DLD1 (cell line): ENCODE results near the gene GPR146.

ENCODE experiments used
- in situ Hi-C: cut with HindIII; loops from 2 replicates; pipeline ENCODE4 v1.10.0; 2017; ENCODE audit warnings: low sequenced_read_pairs

GPR146 gene

DNA sequence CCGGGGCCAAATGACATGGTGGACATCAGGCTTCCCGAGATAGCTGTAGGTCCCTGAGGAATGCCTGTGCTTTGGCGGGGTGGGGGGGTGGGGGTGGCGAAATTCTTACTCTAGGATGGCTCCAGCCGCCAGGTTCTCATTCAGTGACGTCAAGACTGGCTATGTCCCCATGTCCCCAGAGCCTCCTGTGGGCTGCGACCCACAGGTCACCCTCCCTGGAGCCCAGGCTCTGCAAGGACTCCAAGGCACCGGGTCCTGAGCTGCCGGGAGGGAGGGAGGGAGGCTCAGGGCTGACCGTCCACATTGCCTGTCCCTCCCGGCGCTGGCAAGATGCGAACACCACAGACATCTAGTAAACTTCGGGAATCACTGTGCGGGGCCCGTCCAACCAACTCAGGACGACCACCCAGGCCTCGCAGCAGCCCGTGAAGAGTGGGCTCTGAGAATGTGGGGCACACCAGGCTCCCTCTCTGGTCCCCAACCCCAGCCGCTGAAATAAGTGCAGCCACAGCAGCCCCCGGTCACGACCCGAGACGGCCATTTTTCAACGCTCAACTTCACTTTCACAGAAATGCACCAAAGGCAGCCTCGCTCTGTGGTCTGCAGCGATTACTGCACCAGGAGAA, 12.6 kb downstream of the GPR146 start:
- in situ Hi-C loops: no loop called here

DNA sequence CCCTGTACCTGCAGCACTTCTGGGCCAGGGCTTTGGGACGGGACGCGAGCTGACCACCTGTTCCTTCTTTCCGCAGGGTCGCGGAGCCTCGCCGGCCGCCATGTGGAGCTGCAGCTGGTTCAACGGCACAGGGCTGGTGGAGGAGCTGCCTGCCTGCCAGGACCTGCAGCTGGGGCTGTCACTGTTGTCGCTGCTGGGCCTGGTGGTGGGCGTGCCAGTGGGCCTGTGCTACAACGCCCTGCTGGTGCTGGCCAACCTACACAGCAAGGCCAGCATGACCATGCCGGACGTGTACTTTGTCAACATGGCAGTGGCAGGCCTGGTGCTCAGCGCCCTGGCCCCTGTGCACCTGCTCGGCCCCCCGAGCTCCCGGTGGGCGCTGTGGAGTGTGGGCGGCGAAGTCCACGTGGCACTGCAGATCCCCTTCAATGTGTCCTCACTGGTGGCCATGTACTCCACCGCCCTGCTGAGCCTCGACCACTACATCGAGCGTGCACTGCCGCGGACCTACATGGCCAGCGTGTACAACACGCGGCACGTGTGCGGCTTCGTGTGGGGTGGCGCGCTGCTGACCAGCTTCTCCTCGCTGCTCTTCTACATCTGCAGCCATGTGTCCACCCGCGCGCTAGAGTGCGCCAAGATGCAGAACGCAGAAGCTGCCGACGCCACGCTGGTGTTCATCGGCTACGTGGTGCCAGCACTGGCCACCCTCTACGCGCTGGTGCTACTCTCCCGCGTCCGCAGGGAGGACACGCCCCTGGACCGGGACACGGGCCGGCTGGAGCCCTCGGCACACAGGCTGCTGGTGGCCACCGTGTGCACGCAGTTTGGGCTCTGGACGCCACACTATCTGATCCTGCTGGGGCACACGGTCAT, 13.3 kb downstream of the GPR146 start:
- in situ Hi-C loops: no loop called here

DNA sequence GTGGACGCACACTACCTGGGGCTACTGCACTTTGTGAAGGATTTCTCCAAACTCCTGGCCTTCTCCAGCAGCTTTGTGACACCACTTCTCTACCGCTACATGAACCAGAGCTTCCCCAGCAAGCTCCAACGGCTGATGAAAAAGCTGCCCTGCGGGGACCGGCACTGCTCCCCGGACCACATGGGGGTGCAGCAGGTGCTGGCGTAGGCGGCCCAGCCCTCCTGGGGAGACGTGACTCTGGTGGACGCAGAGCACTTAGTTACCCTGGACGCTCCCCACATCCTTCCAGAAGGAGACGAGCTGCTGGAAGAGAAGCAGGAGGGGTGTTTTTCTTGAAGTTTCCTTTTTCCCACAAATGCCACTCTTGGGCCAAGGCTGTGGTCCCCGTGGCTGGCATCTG, 14.0 kb downstream of the GPR146 start:
- in situ Hi-C loops: no loop called here

DNA sequence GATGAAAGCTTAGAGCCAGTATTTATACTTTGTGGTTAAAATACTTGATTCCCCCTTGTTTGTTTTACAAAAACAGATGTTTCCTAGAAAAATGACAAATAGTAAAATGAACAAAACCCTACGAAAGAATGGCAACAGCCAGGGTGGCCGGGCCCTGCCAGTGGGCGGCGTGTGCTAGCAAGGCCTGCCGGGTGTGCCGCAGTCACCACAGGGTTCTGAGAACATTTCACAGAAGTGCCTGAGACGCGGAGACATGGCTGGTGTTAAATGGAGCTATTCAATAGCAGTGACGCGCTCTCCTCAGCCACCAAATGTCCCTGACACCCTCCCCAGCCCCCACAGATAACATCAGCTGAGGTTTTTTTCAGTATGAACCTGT, 14.5 kb downstream of the GPR146 start:
- in situ Hi-C loops: no loop called here

DNA sequence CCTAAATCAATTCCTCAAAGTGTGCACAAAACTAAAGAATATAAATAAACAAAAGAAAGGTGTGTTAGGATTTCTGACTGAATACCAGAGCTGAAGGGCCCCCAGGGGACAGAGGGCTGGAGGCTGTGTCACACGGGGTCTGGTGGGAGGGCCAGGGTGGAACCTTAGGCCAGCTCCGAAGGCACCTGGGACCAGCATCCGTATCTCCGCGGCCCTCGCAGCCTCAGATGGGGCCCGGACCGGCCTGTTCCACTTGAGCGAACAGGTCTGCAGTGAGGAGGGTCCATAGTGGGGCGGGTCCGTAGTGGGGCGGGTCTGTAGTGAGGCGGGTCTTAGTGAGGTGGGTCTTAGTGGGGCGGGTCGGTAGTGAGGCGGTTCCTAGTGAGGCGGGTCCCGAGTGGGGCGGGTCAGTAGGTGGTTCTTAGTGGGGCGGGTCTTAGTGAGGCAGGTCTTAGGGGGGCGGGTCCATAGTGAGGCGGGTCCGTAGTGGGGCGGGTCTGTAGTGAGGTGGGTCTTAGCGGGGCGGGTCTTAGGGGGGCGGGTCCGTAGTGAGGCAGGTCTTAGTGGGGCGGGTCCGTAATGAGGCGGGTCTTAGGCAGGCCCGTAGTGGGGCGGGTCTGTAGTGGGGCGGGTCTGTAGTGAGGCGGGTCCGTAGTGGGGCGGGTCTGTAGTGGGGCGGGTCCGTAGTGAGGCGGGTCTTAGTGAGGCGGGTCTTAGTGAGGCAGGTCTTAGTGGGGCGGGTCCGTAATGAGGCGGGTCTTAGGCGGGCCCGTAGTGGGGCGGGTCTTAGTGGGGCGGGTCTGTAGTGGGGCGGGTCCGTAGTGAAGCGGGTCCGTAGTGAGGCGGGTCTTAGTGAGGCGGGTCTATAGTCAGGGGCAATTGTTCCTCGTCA, 15.1 kb downstream of the GPR146 start:
- in situ Hi-C loops: no loop called here

DNA sequence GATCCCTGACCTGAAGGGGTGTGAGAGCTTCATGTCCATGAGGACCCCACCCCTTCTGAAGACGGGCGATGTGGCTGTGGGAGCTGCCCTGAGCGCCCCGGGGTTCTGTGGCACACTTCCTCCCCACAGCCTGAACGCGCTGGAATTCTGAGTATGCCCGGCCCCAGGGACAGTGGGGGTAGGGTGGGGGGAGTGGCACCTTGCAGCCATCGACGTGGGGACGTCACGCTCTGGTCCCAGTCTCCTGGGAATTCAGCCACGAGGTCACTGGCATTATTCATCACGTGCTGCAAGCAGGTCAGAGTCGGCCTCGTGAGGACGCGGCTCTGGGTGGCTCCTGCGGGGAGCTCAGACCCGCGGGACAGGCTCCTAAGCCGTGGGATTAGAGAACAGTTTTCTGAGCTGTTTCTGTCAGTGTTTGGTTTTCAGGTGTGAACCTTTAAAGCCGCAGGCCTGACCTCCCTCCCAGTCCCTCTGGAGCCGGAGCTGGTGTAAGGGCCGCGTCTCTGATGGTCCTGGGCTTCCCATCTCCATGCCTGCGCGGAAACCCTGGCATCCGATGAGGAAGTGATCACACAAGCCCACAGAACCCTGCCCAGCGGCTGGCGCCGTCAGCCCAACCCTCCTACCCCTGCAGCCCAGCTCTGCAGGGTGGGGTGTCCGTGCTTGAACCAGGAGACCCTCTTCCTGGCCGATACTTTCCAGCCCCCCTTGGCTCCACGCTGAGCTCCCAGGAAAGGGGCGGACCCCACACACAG, 16.1 kb downstream of the GPR146 start:
- in situ Hi-C loops: no loop called here

DNA sequence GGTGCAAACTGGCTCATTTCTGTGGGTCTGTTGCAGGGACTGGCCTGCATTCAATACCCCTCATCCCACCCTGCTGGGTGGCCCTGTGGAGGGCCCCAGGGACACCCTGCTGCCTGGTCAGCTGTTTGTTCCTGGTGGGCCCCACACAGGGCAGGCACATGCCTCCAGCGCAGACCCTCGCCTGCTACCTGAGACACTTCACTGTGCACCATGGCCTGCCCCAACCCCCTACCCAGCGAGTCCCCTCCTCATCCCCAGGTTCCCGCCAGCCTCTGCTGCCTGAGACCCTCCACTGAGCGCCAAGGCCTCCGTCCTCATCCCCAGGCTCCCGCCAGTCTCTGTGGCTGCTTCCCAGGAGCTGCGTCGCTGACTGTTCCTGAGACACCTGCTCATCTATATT, 16.8 kb downstream of the GPR146 start:
- in situ Hi-C loops: no loop called here

DNA sequence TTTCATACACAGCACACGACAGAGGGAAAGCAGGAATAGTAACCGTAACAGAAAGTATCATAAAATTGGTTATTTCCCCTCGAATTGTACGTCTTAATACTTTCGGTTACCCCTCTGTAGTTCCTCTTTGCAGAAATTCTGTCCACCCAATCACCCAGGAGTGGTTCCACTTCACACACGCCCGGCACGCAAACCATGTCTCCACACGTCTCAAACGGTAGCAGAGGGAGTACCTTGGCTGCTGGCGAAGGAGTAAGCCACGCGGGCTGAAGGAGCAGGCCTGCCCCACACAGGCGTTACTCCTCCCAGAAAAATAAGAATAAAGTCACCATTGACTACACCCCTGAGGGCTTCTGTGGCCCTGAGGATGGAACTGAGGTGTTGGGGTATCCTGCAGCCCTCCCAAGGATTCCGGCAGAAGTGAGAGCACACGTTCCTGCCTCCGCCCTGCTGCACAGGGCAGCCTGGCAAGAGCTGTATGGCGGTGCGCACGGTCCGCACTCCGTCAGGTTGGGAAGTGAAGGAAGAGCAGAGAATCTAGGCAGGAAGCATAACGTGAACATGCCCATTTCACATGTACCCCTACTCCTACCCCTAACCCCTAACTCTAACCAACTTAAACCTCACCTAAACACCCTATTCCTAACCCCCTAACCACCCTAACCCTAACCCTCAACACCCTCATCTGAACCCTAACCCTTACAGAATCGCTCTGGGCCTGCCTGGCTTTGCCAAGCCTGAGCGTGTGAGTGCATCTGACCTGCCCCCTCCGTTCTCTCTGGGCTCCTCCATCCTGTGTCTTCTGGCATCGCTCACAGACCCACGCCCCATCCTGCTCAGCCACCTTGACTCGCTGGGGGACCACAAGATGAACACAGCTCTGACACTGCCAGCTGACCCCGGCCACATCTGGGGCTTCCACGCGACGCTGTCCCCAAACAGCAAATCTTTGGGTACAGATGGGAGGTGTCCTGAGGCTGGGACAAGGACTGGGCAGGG, 18.2 kb downstream of the GPR146 start:
- in situ Hi-C loops: no loop called here

DNA sequence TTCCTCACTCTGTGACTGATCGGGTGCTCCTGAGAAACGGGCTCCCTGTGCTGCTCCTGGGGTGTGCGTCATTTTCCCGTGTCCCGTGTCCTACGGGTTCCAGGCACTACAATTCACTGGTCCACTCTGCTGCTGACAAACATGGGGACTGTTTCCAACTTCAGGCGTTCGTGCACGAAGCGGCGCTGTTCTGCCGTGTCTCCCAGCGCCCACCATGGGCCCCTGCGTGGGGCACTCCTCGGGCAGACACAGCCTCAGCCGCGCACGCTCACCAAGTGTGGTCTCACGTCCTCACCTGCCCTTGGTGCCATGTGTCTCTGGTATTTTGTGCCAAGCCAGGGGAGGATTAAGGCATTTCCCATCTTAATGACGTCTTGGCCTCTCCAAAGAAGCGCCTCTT, 19.0 kb downstream of the GPR146 start:
- in situ Hi-C loops: no loop called here

DNA sequence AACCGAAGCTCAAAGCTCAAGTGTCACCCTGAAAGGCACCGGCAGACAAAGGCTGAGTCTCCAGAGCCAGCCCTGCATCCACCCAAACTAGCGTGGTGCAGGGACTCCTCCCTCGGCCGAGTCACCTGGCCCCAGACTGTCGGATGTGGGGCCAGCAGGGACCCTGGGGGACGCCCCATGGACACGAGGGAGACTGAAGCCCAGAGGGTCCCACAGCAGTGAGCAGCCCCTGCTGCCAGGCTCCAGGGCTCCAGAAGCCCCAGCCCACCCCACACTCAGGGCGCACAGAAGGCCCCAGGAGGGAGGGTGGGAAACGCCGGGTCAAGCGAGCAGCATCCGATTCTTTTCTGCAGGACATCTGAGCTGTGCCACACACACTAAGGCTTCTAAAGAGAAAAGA, 20.2 kb downstream of the GPR146 start:
- in situ Hi-C loops: no loop called here

DNA sequence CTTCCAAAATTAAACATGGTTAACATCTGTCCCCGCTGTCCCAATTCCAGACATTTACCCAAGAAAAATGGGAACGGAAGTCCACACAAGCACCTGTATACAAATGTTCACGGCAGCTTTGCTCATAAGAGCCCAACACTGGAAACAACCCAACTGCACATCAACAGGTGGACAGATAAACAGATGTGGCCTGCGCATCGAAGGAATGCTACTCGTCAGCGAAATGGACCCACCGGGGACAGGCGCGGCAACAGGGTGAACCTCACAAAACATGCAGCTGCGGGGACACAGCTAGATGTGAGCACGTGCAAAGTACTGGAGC, 20.9 kb downstream of the GPR146 start:
- in situ Hi-C loops: no loop called here

DNA sequence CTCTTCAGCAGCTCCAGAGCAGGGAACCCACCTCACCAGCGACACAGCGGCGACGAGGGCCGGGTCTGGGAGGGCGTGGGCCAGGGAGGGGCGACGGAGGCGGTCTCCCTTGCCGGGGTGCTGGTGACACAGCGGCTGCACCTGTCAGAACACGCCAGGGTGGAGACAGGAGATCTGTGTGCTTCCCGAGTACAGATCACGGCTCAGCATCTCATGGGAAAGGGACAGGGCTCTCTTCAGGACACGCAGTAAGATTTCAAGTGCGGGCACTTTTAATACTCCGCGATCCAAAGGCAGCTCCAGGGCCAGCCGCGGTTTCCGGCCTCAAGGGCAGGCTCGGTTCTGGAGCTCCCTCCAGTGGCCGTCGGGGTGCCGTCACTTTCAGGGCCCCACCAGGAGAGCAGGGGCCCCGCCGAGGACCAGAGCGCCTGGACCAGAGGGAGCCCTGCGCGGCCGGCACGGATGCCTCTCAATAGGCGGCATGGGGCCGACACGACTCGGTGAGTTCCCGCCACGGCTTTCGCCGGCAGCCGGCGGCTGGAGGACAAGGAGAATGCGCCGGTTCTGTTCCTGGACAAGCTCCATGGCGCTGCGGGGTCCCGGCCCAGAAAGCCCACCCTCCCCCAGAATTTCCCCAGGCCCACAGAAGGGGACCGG, 21.4 kb downstream of the GPR146 start:
- in situ Hi-C loops: no loop called here

DNA sequence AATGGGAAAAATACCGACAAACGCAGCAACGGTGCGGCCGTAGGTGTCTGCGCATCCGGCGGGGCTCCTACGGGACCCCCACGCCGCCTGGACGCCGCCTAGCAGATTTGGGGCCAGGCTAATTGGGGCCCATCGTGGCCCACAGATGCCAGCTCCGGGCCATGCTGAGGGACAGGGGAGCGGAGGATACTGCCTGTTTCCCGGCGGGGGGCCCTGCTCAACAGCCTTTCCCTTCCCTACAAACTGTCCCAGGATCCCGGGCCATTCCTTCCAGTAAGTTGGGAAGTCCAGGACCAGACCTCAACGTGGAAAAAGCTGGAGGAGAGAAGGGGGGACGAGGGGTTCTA, 21.9 kb downstream of the GPR146 start:
- in situ Hi-C loops: no loop called here

DNA sequence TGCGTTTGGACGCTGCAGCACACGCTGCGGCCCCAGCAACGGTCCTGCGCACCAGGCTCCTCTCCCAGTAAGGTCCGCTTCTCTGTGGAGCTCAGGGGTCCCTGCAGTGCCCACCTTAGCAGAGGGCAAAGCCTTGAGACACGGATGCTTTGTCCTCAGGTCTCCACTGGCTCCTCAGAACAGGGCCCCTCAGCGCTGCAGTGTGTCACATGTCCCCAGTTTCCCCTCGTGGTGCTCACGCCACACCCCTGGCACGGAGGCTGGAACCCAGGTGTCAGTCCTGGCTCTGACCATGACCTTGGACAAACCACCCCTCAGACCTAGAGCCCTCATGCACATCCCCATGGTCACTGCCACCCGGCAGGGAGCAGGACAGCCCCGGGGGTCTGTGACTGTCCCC, 23.7 kb downstream of the GPR146 start:
- in situ Hi-C loops: no loop called here

DNA sequence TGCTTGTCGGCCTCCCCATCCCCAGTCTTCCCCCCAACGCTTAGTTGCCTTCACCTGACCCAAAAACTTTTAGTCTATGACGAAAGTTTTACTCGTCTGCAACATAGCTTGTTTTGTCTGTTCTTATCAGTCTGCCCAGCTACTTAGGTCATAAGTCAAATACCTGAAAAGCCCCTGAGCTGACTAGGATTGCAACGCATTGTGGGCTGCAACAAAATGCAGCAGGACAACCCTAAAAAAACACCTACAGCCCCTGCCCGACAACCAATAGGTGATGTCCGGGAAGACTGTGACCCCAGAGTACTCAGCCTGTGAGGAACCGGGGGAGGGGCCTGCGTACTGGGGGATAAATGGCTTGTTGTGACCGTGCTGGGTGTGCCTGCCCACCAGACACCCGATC, 24.3 kb downstream of the GPR146 start:
- in situ Hi-C loops: no loop called here

DNA sequence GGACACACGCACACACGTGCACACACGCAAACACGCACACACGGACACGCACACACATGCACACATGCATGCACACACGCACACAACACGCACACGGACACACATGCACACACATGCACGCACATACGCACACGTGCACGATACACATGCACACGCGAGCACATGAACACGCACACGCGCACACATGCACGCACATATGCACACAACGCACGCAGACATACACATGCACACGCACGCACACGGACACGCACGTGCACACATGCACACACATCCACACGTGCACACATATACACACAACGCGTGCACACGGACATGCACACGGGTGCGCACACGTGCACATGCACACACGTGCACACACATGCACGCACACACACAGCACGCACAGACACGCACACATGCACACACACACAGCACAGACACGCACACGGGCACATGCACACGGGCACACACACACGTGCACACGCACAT, 26.2 kb downstream of the GPR146 start:
- in situ Hi-C loops: no loop called here

DNA sequence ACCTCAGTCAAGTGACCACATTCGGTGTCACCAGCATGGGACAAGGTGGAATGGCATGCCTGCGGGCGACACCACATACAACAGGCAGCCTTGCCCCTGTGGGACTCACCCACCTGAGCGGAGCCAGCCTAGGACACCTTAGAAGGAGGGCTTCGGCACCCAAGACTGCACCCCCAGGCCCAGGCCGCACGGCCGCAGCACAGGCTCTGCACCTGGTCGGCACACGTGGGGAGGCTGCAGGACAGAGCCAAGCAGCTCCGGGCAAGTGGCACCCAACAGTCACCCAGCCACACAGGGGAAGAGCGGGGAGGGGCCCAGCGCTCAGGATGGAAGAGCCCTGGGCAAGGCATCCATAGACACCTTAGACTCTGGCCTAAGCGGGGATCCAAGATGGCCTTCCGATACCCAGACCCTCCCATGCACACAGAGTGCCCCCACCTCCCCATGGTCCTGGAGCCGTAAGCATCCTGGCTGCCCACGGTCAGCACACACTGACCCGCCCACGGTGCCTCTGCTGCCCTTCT, 27.4 kb downstream of the GPR146 start:
- in situ Hi-C loops: no loop called here

DNA sequence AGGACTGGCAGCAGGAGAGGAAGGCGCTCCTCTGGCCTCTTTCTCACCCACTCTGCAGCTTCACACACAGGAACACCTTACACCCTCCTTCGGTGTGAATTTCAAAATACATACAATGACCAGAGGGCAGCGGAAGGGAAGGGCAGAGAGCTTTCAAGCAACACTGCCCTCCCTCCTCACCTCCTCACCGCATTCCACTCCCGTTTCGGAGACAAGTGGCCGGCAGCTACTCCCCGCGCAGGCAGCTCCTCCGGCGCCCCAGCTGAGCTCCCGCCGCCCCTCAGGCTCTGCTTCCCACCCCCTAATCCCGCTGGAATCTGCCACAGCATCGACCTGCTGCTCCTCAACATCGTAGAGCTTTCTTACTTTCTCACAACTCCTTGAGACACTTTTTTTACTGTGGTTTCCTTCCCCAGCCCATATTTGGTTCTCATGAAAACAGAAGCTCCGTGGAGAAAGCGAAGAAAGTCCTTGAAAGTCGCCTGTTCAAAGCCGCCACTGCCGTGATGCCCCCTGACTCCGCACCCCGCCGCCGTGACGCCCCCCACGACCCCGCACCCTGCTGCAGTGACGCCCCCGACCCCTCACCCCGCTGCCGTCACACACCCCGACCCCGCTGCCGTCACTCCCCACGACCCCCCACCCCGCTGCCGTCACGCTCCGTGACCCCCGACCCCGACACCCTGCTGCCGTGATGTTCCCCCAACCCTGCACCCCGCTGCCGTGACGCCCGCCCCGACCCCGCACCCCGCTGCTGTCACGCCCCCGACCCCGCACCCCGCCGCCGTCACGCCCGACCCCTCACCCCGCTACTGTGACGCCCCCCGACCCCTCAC, 29.0 kb downstream of the GPR146 start:
- in situ Hi-C loops: no loop called here
